H9 (cell line): Measurements from ENCODE around the gene CYP27A1. TPM values are rescaled to one million over a fixed set of nuclear protein-coding genes. Genes with fewer than 3 reads are reported as not detected.
A peak's percentile ranks its signal among the peaks of the same experiment; 100 is the strongest.

Source experiments
- DNase-seq: peaks from one replicate; pipeline ENCODE4 v3.0.0-alpha.2; 2017
- H2AFZ ChIP-seq: one replicate; pipeline ENCODE4 v1.6.1; 2013; ENCODE audit warnings: mild to moderate bottlenecking, low read length, control low read depth, moderate library complexity
- H2AK5ac ChIP-seq: 2 replicates; pipeline ENCODE4 v1.6.1; 2013; ENCODE audit warnings: low read length, control low read depth, mixed read lengths; ENCODE audit not compliant: insufficient read length
- H2BK120ac ChIP-seq: one replicate; pipeline ENCODE4 v1.6.1; 2013; ENCODE audit warnings: low read depth, mild to moderate bottlenecking, low read length, control low read depth, inconsistent platforms; ENCODE audit not compliant: poor library complexity, severe bottlenecking
- H2BK12ac ChIP-seq: 2 replicates; pipeline ENCODE4 v1.6.1; 2013; ENCODE audit warnings: low read length, control low read depth, mixed read lengths, low read depth; ENCODE audit not compliant: insufficient read length
- H2BK15ac ChIP-seq: 2 replicates; pipeline ENCODE4 v1.6.1; 2013; ENCODE audit warnings: low read depth, low read length, control low read depth
- H2BK20ac ChIP-seq: one replicate; pipeline ENCODE4 v1.6.1; 2013; ENCODE audit warnings: low read depth, mild to moderate bottlenecking, low read length, control low read depth, inconsistent platforms; ENCODE audit not compliant: poor library complexity, severe bottlenecking
- H2BK5ac ChIP-seq: 2 replicates; pipeline ENCODE4 v1.6.1; 2013; ENCODE audit warnings: low read length, control low read depth, mixed read lengths; ENCODE audit not compliant: insufficient read length
- H3K14ac ChIP-seq: 2 replicates; pipeline ENCODE4 v1.6.1; 2013; ENCODE audit warnings: low read length, control low read depth; ENCODE audit not compliant: insufficient read depth
- H3K18ac ChIP-seq: 2 replicates; pipeline ENCODE4 v1.6.1; 2013; ENCODE audit warnings: low read depth, mild to moderate bottlenecking, mixed read lengths, low read length, control low read depth; ENCODE audit not compliant: insufficient read length
- H3K23ac ChIP-seq: 2 replicates; pipeline ENCODE4 v1.6.1; 2013; ENCODE audit warnings: low read length, control low read depth, mixed read lengths, low read depth; ENCODE audit not compliant: insufficient read length
- H3K23me2 ChIP-seq: 2 replicates; pipeline ENCODE4 v1.6.1; 2013; ENCODE audit warnings: low read depth, mild to moderate bottlenecking, mixed read lengths, low read length, control low read depth; ENCODE audit not compliant: insufficient read length, poor library complexity, severe bottlenecking
- H3K27ac ChIP-seq: 2 replicates; pipeline ENCODE4 v1.5.1; 2013; ENCODE audit warnings: low read length, control low read depth, mixed read lengths, low read depth; ENCODE audit not compliant: insufficient read length
- H3K27me3 ChIP-seq: 2 replicates; pipeline ENCODE4 v1.6.1; 2013; ENCODE audit warnings: low read length, control low read depth, inconsistent platforms; ENCODE audit not compliant: insufficient read depth
- H3K4ac ChIP-seq: 2 replicates; pipeline ENCODE4 v1.6.1; 2013; ENCODE audit warnings: low read depth, mild to moderate bottlenecking, control low read depth, inconsistent platforms, low read length, moderate library complexity
- H3K4me1 ChIP-seq: 2 replicates; pipeline ENCODE4 v1.6.1; 2013; ENCODE audit warnings: low read length, control low read depth, inconsistent platforms; ENCODE audit not compliant: insufficient read depth
- H3K4me2 ChIP-seq: 2 replicates; pipeline ENCODE4 v1.6.1; 2013; ENCODE audit warnings: low read length, control low read depth, mixed read lengths; ENCODE audit not compliant: insufficient read length, insufficient read depth
- H3K56ac ChIP-seq: 2 replicates; pipeline ENCODE4 v1.6.1; 2013; ENCODE audit warnings: low read depth, mild to moderate bottlenecking, mixed read lengths, low read length, control low read depth; ENCODE audit not compliant: insufficient read length
- H3K79me1 ChIP-seq: 2 replicates; pipeline ENCODE4 v1.6.1; 2013; ENCODE audit warnings: low read depth, mild to moderate bottlenecking, moderate library complexity, low read length, control low read depth, inconsistent platforms; ENCODE audit not compliant: insufficient read depth, poor library complexity, severe bottlenecking
- H3K79me2 ChIP-seq: 2 replicates; pipeline ENCODE4 v1.6.1; 2013; ENCODE audit warnings: low read length, control low read depth, inconsistent platforms; ENCODE audit not compliant: insufficient read depth
- H3K9ac ChIP-seq: 2 replicates; pipeline ENCODE4 v1.6.1; 2013; ENCODE audit warnings: low read length, control low read depth, mixed read lengths; ENCODE audit not compliant: insufficient read length; ENCODE audit errors: extremely low read depth
- H3K9me3 ChIP-seq: one replicate; pipeline ENCODE4 v1.6.1; 2013; ENCODE audit warnings: low read depth, low read length, inconsistent platforms; ENCODE audit not compliant: control insufficient read depth
- H3T11ph ChIP-seq: one replicate; pipeline ENCODE4 v1.6.1; 2013; ENCODE audit warnings: mild to moderate bottlenecking, low read length, control low read depth, inconsistent platforms
- H4K20me1 ChIP-seq: one replicate; pipeline ENCODE4 v1.6.1; 2013; ENCODE audit not compliant: control insufficient read depth, insufficient read length, insufficient read depth
- H4K5ac ChIP-seq: 2 replicates; pipeline ENCODE4 v1.6.1; 2013; ENCODE audit warnings: low read depth, mild to moderate bottlenecking, mixed read lengths, low read length, control low read depth; ENCODE audit not compliant: insufficient read length
- H4K8ac ChIP-seq: replicated peaks from 2 replicates; pipeline ENCODE4 v1.6.1; 2013; ENCODE audit warnings: low read length, control low read depth, mixed read lengths, low read depth; ENCODE audit not compliant: insufficient read length
- H4K91ac ChIP-seq: 2 replicates; pipeline ENCODE4 v1.6.1; 2013; ENCODE audit warnings: low read depth, mild to moderate bottlenecking, moderate library complexity, mixed read lengths, low read length, control low read depth; ENCODE audit not compliant: insufficient read length
- H3K27ac Mint-ChIP-seq, 3 experiments: 2 replicates in 2 of 3; 3 replicates in 1 of 3; pipeline ENCODE4 v1.8.0; 2020 to 2021; ENCODE audit warnings: mixed read lengths in 3 of 3, mild to moderate bottlenecking in 1 of 3, moderate library complexity in 1 of 3
- H3K27me3 Mint-ChIP-seq: 2 replicates; pipeline ENCODE4 v1.8.0; 2021; ENCODE audit warnings: low read depth, mild to moderate bottlenecking, moderate library complexity, mixed read lengths
- H3K36me3 Mint-ChIP-seq, 3 experiments: 2 replicates in 2 of 3; 3 replicates in 1 of 3; pipeline ENCODE4 v1.8.0; 2020 to 2021; ENCODE audit warnings: low read depth in 3 of 3, mixed read lengths in 3 of 3; ENCODE audit not compliant: insufficient read depth in 1 of 3
- H3K4me1 Mint-ChIP-seq, 2 experiments: 2 replicates each; pipeline ENCODE4 v1.8.0; 2020; ENCODE audit warnings: mixed read lengths in 2 of 2
- H3K4me3 Mint-ChIP-seq, 2 experiments: 2 replicates in 1 of 2; 3 replicates in 1 of 2; pipeline ENCODE4 v1.8.0; 2020 to 2021; ENCODE audit warnings: mild to moderate bottlenecking in 2 of 2, mixed read lengths in 2 of 2, moderate library complexity in 1 of 2
- H3K9me3 Mint-ChIP-seq, 2 experiments: 2 replicates in 1 of 2; 3 replicates in 1 of 2; pipeline ENCODE4 v1.8.0; 2020; ENCODE audit warnings: mild to moderate bottlenecking in 2 of 2, mixed read lengths in 2 of 2, moderate library complexity in 1 of 2
- WGBS: extraction: QIAGEN DNeasy Blood & Tissue Kit; methylation state at CpG from one replicate; pipeline ENCODE4 v1.1.7; 2013; ENCODE audit warnings: missing lambda C conversion rate, low lambda C conversion rate, mixed read lengths; ENCODE audit not compliant: insufficient read length; ENCODE audit errors: extremely low coverage; 5-methylcytosine and 5-hydroxymethylcytosine counted together
- total RNA-seq: library from RNA; stranded (reverse); gene quantifications from 2 replicates; pipeline ENCODE4 v1.2.1, GENCODE V29; 2021
- TF ChIP-seq, protein P1 (sequence below): fragments of 200-600 bp; sonication (generic); conservative IDR thresholded peaks from 3 replicates; pipeline ENCODE4 v1.8.0; 2021; ENCODE audit warnings: antibody characterized with exemption, mild to moderate bottlenecking

The CYP27A1 gene
- total RNA-seq, 1 experiment from 2014 or later: 3.1 TPM

DNA sequence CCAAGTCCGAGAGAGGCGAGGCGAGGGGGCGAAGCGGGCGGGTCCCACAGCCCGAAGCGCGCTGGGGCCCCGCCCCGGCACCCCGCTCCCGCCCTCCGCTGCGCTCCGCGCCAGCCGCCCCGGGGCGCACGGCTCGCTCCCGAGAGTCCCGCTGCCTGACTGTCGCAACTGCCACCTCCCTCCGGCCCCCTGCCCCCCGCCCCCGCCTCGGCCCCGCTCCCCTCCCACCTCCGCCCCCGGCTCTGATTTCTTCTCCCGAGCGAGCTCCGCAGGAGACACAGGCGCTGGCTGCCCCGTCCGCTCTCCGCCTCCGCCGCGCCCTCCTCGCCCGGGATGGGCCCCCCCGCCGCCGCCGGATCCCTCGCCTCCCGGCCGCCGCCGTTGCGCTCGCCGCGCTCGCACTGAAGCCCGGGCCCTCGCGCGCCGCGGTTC is 77.6 kb downstream of the CYP27A1 start, which contains the start of gene WNT6:
Gene WNT6, plus strand, starts transcription at position 250 of the 432 bp plus-strand sequence. CDS start 233 bp downstream, outside the sequence.
- H3K23me2 ChIP-seq: peaks cover 3% of the 10 kb centered on the region
- H3K14ac ChIP-seq: no peak within 1 kb of the TSS
- no peak within 1 kb of the TSS for H4K8ac ChIP-seq
- no peak within 1 kb of the TSS for H3K56ac ChIP-seq
- no peak within 1 kb of the TSS for H3K23ac ChIP-seq
- Mint-ChIP-seq H3K4me3 (peak within 1 kb of the TSS; percentile 53 to 85), H3K27ac (no peak within 1 kb of the TSS), H3K36me3 (no peaks in the 10 kb centered on the region), H3K27me3 (peaks cover 98% of the 10 kb centered on the region), H3K4me1 (peaks cover 26 to 53% of the 10 kb centered on the region in 2 experiments), H3K9me3 (no peaks in the 10 kb centered on the region; a peak in 1 of 5 replicates)
- H2BK120ac ChIP-seq: no peak within 1 kb of the TSS
- no peaks in the 10 kb centered on the region for H3K9me3 ChIP-seq
- no peak within 1 kb of the TSS for H2BK20ac ChIP-seq
- peaks cover 2% of the 10 kb centered on the region; the same call in 1 of the 2 replicates for H3K4me1 ChIP-seq
- H4K5ac ChIP-seq: no peak within 1 kb of the TSS
- DNase-seq: no peak
- no peaks in the 10 kb centered on the region for H3K79me1 ChIP-seq
- no CpG with 5 or more reads among the region's 64 CpGs for WGBS
- peaks cover 82% of the 10 kb centered on the region for H3K27me3 ChIP-seq
- H3K79me2 ChIP-seq: no peaks in the 10 kb centered on the region
- no peak within 1 kb of the TSS for H2AFZ ChIP-seq
- no peak within 1 kb of the TSS for H3T11ph ChIP-seq
- H3K4ac ChIP-seq: no peak within 1 kb of the TSS
- H3K9ac ChIP-seq: no peak within 1 kb of the TSS
- no peak within 1 kb of the TSS for H2AK5ac ChIP-seq
- H2BK12ac ChIP-seq: no peak within 1 kb of the TSS
- no peak within 1 kb of the TSS for H2BK15ac ChIP-seq
- H2BK5ac ChIP-seq: no peak within 1 kb of the TSS
- H3K4me2 ChIP-seq: peak within 1 kb of the TSS; percentile 12
- TF ChIP-seq, protein P1, sequence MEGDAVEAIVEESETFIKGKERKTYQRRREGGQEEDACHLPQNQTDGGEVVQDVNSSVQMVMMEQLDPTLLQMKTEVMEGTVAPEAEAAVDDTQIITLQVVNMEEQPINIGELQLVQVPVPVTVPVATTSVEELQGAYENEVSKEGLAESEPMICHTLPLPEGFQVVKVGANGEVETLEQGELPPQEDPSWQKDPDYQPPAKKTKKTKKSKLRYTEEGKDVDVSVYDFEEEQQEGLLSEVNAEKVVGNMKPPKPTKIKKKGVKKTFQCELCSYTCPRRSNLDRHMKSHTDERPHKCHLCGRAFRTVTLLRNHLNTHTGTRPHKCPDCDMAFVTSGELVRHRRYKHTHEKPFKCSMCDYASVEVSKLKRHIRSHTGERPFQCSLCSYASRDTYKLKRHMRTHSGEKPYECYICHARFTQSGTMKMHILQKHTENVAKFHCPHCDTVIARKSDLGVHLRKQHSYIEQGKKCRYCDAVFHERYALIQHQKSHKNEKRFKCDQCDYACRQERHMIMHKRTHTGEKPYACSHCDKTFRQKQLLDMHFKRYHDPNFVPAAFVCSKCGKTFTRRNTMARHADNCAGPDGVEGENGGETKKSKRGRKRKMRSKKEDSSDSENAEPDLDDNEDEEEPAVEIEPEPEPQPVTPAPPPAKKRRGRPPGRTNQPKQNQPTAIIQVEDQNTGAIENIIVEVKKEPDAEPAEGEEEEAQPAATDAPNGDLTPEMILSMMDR: no peak
- no peaks in the 10 kb centered on the region for H4K20me1 ChIP-seq
- H3K27ac ChIP-seq: no peak within 1 kb of the TSS
- no peak within 1 kb of the TSS for H4K91ac ChIP-seq
- H3K18ac ChIP-seq: no peak within 1 kb of the TSS
